ENCODE data around the gene NPB.

Gene NPB

DNA sequence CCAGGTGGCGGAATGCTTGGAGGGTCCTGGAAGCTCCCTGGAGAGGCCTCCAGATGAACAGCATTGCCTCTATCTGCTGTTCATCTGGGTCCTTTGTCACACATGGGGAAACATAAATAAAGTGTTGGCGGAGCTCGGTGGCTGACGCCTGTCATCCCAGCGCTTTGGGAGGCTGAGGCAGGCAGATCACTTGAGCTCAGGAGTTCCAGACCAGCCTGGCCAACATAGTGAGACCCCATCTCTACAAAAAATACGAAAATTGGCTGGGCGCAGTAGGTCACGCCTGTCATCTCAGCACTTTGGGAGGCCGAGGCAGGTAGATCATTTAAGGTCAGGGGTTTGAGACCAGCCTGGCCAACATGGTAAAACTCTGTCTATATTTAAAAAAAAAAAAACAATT, 42.8 kb downstream of the NPB start:
- DNase-seq = no peak

DNA sequence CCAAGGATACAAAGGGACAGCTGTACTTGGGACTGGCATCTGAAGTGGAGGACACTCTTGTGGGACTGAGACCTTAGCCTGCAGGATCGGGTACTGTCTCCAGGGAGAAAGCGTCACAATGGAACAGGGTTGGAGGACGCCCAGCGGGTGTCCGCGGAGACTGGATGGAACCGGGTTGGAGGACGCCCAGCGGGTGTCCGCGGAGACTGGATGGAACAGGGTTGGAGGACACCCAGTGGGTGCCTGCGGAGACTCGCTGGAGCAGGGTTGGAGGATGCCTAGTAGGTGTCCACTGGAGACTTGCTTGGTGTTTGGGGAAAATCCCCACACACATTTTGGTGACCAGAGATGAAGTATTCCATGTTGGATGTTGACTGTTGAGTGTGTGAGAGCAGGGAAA, 45.2 kb downstream of the NPB start, which contains the start of gene MYADML2:
Gene MYADML2, minus strand, starts transcription at position 45 of the 400 bp plus-strand sequence. CDS start 5,492 bp downstream, outside the sequence.
- no peak for DNase-seq

DNA sequence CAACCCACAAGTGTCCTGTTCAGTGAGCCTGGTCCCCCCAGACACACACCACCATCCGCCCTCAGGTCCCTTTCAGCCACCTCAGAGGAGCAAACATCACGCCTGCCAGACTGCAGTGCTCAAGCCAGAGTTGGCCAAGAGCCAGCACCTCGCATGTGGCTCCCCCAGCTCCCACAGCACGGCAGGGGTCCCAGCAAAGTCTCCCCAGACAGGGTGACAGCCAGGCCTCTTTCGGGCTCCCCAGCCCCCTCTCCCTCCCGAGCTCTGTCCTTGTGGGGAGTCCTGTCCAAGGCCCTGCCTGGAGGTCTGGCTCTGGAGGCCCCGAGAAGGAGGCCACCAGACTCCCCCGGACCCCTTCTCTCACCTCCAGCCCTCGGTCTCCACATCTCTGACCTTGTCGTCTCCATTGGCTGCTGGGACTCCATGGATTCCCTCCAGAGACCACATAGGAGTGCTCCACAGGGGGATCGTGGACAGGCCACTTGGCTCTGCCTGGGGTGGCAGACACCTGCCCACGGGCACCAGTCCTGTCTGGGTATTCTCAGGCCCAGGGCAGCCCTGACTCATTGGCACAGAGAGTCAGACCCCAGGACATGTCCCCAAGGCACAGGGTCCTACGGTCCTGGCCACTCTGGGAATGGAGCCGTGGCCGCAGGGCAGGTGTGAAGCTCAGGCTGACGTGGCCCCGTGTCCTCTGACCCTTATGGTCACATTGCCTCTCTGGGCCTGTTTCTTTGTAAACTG, 46.8 kb downstream of the NPB start:
- DNase-seq = no peak

GRCh38 chr17:81950501-81950900, 48.5 kb downstream of the NPB start:
- no peak for DNase-seq

DNA sequence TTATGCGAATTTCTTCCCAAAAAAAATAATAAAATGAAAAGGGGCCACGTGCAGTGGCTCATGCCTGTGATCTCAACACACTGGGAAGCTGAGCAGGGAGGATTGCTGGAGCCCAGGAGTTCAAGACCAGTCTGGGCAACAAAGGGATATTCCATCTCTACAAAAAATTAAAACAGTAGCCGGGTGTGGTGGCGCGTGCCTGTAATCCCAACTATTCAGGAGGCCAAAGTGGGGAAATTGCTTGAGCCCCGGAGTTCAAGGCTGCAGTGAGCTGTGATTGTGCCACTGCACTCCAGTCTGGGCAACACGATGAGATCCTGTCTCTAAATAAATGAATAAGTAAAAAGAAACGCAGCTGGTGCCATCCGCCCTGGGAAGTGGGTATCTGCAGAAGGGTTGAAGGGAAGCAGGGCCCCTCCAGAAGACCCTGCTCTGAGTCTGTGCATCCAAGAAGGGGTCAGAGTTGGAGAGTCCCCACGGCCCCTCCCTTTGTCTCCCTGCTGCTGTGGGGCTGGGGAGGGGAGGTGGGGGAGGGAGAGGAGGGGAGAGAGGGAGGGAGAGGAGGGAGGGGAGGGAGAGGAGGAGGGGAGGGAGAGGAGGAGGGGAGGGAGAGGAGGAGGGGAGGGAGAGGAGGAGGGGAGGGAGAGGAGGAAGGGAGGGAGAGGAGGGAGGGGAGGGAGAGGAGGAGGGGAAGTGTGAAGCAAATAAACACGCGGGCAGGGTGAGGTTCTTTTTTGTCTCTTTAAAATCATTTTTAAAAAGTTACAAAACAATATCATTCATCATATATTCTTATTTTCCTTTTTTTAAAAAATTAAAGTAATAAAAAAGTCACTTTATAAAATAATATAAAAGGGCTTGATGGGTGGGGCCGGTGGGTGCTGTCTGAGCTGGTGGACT, 50.0 kb downstream of the NPB start:
- no peak for DNase-seq

Measured in stimulated activated CD4-positive, alpha-beta T cell treated with anti-CD3 and anti-CD28 coated beads, Interleukin-15, amount 100 ng/mL, for 24 hours (primary cell).